IPS-11a (cell line): ENCODE data around the gene SLC30A1.

Source experiments
- H3K4me3 ChIP-seq: one replicate; pipeline ENCODE4 v1.5.1; 2013; ENCODE audit warnings: low read depth, low read length, control low read depth

Gene SLC30A1

GRCh38 chr1:211607754-211608473, 29.0 kb upstream of the SLC30A1 start:
- no peak overlapping the region for H3K4me3 ChIP-seq

- no peak overlapping the region for H3K4me3 ChIP-seq
Measured at GRCh38 chr1:211606914-211607753, 28.2 kb upstream of the SLC30A1 start.

DNA sequence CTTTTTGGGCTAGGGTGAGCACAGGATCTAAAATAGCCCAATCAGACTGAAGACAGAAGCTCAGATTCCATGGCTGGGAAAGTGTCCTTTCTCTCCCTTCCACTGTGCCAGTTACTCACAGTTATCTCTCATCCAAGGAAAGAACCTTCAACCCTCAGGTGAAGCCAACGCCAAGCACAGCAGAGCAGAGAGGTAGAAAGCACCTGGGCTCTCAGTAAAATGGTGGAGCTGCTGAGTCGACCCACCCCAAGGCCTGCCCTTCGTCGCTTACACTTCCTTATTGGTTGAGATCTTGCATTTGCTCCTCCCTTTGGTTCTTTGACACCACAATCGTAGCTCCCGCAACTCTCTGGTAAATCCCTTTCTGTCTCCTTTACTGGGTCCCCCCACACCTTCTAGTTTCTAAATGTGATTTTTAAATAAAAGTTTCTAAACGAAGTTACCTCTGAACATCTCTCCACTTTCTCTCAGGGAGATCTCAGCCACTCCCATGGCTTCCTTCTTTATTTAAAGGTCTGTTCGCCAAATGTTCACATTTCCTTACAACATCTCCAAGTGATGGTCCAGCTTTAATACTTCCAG, 27.5 kb upstream of the SLC30A1 start:
- no peak overlapping the region for H3K4me3 ChIP-seq

DNA sequence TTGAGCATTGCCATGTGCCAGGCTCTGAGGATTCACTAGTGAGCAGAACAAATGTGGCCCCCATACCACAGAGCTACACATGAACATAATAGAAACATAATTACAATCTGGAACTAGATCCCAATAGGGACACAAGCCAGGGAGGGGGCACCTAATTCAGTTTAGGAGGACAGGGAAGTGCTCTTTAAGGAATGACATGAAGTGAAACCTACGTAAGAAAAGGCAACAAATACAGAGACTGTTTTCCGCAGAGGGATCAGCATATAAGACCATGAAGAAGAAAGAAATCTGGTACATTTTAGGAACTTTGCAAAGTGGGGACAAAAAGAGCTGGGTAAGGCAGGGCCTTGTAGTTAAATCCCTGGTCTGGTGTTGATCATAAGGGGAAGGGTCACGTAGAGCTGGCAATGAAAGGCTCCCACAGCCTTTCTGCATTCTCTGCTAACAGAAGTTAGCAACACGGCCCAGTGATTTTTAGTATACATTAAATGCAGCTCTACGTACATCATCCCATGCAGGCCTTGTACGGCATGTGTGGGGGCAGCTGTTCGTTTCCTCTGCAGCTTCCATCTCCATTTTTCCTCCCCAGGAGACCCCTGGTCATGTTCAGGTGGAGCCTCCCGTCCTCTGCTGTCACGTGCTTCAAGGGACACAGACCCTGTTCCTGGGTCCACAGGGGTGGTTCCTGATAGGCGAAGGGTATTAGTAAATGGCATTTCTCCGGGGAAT, 26.8 kb upstream of the SLC30A1 start:
- H3K4me3 ChIP-seq: no peak overlapping the region

GRCh38 chr1:211605034-211605433, 26.1 kb upstream of the SLC30A1 start:
- H3K4me3 ChIP-seq: no peak overlapping the region

GRCh38 chr1:211604548-211604947, 25.6 kb upstream of the SLC30A1 start:
- no peak overlapping the region for H3K4me3 ChIP-seq

GRCh38 chr1:211603713-211604112, 24.8 kb upstream of the SLC30A1 start:
- H3K4me3 ChIP-seq: no peak overlapping the region

- no peak overlapping the region for H3K4me3 ChIP-seq
Measured at GRCh38 chr1:211603191-211603701, 24.3 kb upstream of the SLC30A1 start.

DNA sequence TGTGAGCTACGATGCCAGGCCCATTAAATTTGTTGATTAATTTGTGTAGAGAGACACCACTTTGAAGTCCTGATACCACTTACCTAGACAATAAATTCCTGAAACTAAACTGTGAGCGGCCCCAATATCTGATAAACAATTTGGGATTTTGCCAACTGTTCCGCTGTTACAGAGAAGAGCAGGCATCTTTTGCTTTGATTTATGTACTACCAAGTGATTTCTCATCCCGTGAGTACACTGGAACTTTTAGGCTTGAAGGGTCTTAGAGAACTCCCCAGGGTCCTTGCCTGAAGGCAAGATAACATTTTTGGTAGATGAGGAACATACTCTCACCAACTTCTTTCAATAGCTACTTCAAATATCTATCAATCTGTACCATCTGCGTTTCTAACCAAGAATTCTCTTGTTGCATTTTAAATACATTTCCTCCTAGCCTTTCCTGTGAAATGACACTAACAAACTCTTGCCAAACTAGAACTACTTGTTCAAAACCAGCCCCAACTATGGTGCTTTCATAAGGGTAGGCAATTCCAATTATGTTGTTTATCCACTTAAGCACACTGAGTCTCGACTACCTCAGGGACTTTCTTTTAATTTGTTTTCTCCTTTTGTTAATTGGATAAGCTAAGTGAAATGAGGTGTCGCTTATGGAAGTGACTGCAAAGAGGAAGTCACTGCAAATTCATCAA, 23.2 kb upstream of the SLC30A1 start:
- H3K4me3 ChIP-seq: no peak overlapping the region

- H3K4me3 ChIP-seq: no peak overlapping the region
Measured at GRCh38 chr1:211601159-211601558, 22.2 kb upstream of the SLC30A1 start.

DNA sequence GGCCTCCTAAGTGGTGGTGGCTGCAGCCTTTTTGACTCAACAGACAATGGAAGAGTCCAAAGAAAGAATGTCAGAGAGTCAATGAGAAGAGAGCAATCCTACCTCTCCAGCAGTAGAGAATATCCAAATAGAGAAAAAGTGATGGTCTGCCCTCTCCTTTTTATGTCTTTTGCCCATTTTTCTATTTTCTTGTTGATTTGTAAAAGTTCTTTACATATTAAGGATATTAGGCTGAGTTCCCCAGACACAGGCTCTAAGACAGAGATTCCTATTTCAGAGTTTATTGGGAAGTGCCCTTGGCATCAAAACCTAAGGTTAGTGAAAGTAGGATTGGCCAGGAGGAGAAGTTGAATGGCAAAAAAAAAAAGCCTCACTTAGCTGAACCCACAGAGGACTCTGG, 20.3 kb upstream of the SLC30A1 start:
- no peak overlapping the region for H3K4me3 ChIP-seq

GRCh38 chr1:211598514-211598913, 19.6 kb upstream of the SLC30A1 start:
- H3K4me3 ChIP-seq: no peak overlapping the region

DNA sequence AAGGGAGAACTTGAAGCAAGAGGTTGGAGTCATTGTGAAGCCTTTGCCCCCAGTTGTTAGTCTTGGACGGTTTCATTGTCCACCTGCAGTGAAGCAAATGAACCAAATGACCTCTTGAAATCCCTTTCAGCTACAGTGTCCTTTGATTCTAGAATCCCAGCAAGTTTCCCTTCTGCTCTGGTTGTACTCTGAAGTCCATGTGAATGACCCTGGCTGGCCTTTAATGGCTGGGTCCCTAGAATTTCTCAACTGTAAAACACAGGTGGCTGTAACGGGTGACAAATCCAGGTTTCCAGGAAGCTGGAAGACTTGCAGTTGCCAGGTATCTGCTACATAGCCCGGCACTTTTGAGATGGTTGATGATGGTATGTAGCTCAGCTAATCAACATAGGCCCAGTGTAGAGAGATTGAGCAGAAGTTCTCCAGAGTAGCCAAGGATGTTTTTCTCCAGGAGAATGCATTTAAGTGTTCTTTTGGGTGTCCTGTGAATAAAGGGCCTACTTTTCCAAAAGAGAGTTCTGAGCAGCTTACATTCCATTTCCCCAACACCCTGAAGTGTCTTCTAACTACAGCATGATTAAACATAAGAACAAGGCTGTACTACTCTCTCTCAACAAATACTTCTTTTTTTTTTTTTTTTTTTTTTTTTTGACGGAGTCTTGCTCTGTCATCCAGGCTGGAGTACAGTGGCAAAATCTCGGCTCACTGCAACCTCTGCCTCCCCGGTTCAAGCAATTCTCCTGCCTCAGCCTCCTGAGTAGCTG, 17.6 kb upstream of the SLC30A1 start:
- no peak overlapping the region for H3K4me3 ChIP-seq

DNA sequence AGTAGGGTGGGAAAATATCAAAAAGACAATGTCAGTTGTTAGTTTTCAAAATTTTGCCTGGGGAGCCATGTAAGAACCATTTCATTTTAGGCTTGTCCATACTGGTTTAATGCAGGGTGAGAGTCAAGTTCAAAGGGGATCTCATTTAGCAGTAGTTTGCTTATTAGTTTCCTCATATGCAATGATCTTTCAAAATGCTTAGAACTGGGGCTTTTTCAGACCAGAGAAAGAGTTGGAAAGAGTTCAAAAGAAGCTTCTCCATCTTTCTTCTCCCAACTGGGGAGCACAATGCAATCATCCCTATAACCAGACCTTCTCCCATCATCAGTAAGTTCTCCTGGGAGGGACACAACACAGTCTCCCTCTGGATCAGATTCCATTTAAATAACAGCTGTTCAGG, 16.5 kb upstream of the SLC30A1 start:
- no peak overlapping the region for H3K4me3 ChIP-seq

DNA sequence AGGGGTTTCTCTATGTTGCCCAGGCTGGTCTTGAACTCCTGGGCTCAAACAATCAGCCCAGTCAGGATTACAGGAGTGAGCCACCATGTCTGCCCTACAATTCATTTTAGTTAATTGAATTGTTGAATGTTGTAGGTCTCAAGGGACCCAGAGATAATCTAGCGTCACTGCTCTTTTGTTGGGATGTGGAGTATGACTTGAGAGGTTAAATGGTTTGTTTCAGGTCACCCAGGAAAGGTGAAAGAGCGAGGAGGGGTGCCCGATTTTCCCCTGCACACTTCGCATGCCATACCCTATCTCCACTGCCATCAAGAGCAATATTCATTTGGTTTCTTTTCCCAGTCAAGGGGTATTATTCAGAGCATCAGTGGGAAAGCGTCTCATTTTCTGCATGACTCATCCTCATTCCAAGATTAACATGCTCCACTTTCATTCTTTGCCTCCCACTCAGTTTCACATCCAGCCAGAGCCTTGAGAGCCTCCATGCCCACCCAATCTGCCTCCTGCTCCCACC, 13.1 kb upstream of the SLC30A1 start:
- no peak overlapping the region for H3K4me3 ChIP-seq

DNA sequence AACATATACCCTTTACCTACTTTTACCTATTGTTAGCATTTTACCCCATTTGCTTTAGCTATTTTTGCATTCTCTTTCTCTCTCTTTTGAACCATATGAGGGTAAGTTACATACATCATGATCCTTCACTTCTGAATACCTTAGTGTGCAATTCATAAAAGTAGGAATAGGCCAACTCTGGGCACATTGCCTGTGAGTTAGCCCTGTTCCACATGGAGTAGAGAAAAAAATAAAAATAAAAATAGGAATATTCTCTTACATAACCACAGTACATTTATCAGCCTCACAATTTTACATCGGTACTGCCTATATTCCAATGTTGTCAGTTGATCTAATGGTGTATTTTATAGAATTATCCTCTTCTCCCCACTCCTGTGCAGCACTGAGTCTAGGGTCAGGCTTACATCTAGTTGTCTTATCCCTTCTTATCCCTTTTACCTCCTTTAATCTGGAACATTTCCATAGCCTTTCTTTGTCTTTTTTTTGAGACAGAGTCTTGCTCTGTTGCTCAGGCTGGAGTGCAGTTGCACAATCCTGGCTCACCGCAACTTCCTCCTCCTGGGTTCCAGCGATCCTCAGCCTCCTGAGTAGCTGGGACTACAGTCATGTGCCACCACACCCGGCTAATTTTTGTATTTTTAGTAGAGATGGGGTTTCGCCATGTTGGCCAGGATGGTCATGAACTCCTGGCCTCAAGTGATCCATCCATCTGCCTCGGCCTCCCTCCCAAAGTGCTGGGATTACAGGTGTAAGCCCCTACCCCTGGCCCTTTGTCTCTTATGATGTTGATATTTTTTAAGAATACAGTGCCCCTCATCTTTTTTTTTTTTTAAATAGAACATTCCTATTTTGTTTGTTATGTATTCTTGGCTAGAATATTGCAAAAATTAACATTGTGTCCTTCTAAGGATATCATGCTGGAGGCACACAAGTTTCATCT, 11.1 kb upstream of the SLC30A1 start:
- H3K4me3 ChIP-seq: no peak overlapping the region

GRCh38 chr1:211588711-211589110, 9.8 kb upstream of the SLC30A1 start:
- no peak overlapping the region for H3K4me3 ChIP-seq

GRCh38 chr1:211587123-211587522, 8.2 kb upstream of the SLC30A1 start:
- H3K4me3 ChIP-seq: no peak overlapping the region
